SU-DHL-6 (cell line): ENCODE results near the gene MBD5.

Experiments
- EZH2phosphoT487 ChIP-seq: fragments of 200-600 bp; sonication (generic), shearing (Covaris generic); conservative IDR thresholded peaks from 2 replicates; pipeline ENCODE4 v1.6.1; 2018; ENCODE audit warnings: mild to moderate bottlenecking, antibody characterized with exemption, low read length, moderate library complexity, mixed read lengths
- TF ChIP-seq, protein P1 (sequence below): fragments of 200-600 bp; sonication (generic); IDR thresholded peaks from one replicate; pipeline ENCODE4 v1.5.1; 2017; ENCODE audit warnings: antibody characterized with exemption, mild to moderate bottlenecking, low read length, moderate library complexity; ENCODE audit not compliant: insufficient read depth, poor library complexity, severe bottlenecking

DNA sequence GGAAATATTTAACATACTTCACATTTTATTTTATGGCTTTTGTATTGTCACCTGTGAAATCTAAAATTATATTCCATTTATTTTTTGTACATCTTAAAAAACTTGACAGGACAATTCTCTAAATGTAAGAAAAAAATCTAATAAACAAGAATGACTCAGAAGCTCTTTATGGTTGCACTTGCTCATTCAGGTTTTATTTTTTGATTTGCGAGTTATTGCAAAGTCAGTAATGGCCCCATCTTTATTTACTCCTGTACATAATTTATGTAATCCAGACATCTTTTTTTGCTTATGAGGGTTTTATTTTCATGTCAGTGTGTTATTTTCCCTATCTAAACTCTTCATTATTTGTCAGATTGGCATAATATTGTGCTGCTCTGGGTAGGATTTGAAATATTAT is 145.1 kb downstream of the MBD5 start:
- TF ChIP-seq, protein P1, sequence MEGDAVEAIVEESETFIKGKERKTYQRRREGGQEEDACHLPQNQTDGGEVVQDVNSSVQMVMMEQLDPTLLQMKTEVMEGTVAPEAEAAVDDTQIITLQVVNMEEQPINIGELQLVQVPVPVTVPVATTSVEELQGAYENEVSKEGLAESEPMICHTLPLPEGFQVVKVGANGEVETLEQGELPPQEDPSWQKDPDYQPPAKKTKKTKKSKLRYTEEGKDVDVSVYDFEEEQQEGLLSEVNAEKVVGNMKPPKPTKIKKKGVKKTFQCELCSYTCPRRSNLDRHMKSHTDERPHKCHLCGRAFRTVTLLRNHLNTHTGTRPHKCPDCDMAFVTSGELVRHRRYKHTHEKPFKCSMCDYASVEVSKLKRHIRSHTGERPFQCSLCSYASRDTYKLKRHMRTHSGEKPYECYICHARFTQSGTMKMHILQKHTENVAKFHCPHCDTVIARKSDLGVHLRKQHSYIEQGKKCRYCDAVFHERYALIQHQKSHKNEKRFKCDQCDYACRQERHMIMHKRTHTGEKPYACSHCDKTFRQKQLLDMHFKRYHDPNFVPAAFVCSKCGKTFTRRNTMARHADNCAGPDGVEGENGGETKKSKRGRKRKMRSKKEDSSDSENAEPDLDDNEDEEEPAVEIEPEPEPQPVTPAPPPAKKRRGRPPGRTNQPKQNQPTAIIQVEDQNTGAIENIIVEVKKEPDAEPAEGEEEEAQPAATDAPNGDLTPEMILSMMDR: no peak
- no peak for TF ChIP-seq EZH2phosphoT487
